CD4-positive, alpha-beta T cell treated with Interleukin-15 for 4 hours (primary cell): ENCODE data around the gene TLCD1.

Experiments used
- DNase-seq: peaks from one replicate; pipeline ENCODE4 v3.0.0-alpha.2; 2020; ENCODE audit warnings: low spot score

The TLCD1 gene

DNA sequence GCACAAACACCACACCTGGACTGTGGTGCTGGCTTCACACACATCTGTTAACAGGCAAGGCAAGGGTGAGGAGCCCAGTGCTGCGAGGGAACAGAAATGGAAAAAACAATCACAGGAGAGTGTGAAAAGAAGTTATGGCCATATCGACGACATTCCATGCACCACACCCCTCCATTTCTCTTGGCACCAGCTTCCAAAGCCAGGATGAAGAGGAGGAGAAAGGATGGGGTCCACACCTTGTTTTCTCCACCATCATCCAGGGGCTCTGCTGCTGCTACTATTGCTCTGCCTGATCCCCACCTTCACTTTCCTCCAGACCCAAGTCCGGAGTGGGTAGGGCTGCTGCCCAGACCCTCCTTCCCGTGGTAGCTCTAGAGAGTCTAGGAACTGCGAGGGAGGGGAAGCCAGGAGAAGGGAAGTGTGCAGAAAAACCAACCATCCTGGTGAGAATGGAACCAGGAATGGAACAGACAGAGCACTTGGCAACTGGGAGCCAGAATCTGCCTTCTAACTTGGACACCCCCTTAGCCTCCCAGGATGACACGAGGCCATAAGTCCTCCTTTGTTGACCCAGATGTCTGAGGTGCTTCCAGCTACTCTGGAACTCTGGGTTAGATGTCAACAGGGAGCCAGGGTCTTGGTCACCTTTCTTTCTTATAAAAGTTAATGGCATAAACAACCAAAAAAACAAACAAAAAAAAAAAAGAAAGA, 13.2 kb downstream of the TLCD1 start:
- DNase-seq = no peak

DNA sequence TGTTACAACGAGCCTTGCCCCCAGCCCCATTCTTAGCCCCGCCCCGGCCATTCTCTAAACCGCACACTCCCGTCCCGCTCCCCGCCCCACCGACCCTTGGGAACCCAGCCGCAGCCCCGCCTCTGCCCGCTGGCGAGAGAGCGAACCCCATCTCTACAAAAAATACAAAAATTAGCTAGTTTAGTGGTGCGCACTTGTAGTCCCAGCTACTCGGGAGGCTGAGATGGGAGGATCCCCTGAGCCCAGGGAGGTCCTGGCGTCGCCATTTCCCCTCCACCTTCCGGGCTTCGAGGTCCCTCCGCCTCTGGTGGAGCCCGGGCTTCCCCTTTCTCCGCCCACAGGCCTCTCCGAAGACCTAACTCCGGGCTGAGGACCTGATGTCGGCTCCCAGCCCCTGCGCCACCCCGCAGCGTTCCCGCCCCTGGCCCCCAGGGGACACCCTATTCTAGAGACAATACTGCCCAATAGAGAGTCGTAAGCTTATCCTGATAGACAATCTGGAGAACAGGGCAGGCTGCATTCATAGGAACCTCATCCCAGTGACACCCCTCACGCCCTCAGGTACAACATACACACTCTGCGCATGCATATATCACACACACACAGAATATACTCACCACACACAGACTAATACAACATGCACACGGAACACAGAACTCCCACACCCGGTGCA, 13.9 kb downstream of the TLCD1 start:
- DNase-seq = peak; percentile 67

DNA sequence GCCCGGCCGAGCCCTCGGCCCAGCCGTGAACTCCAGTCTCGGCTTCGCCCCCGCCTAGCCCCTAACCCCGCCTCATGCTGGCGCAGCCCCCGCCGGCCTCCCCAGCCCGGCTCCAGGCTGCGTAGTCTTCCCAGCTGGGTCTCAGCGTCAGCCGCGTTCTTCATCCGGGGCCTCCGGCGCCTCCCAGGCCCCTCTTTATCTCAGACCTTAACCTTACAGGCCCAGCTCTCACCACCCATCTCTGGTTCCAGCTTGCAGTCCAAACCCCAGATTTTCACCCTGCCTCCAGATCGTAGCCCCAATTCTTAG, 14.4 kb downstream of the TLCD1 start, which contains the start of gene PROCA1:
Gene PROCA1, minus strand, starts transcription at position 166 of the 309 bp plus-strand sequence. CDS start 228 bp downstream, outside the sequence.
- DNase-seq = no peak

DNA sequence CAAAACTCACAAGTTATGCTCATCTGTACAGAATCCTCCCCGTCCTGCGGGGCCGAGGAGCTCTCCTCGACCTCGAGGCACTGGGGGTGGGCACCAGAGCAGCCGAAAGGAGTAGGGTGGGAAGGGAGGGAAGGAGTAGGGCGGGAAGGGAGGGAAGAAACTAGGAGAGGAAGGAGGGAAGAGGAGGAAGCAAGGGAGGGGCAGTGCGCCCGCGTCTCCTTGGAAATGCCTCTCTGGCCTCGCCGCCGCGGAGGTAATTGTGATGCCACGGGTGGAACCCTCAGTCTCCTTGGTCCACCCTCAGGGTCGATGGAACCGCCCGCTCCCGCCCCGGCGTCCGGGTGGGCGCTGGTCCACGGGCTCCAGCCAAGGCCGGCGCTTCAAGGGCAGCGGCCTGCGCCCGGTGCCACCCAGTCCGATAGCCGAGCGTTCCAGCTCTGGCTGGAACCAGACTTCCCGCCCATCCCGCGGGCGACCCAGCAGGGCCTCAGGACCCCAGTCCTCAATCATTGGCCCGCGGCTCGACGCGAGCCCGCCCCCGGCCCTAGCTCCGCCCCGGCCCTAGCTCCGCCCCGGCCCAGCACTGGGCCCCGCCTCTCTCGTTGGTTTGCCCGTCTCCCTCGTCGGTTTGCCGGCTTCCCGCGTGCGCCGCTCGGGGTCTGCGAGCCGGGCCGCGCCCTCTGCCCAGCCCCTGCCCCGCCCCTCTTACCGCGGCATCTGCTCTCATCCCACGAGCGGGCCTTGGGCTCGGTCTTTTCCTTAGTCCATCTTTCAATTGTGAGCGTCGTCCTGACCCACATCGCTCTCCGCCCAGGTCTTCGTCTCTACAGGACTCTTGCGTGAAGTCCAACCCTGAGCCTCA, 14.9 kb downstream of the TLCD1 start:
- DNase-seq = peak; percentile 91

GRCh38 chr17:28707339-28707720, 18.7 kb downstream of the TLCD1 start:
- DNase-seq = no peak

- no peak for DNase-seq
Measured at GRCh38 chr17:28706471-28707338, 19.3 kb downstream of the TLCD1 start.

GRCh38 chr17:28705728-28706334, 20.2 kb downstream of the TLCD1 start:
- no peak for DNase-seq

DNA sequence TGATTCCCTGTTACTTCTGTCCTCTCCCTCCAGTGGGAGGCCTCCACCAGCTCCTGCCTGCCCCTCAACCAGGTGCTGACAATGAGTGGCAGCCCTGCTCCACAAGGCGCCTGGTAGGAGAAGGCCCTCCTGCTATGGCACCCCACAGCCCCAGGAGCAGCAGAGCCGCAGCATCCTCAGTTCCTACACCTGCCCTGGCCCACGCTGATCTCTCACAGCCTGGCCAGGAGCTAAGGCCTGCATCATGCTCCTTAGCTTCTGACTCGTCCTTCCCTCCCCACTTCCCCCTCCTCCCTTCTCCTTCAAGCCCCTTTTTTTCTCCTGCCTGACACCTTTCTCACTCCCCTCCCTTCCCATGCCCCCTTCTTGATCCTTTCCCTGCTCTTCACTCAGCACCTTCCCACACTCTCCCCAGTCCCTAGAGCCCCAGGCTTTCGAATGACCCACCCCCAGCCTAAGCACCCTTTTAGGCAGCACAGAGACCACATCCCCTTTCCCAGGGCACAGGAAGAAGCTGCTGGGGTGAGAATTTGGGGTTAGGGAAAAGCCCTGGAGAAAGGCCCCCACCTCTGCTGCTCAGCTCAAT, 20.9 kb downstream of the TLCD1 start:
- no peak for DNase-seq

DNA sequence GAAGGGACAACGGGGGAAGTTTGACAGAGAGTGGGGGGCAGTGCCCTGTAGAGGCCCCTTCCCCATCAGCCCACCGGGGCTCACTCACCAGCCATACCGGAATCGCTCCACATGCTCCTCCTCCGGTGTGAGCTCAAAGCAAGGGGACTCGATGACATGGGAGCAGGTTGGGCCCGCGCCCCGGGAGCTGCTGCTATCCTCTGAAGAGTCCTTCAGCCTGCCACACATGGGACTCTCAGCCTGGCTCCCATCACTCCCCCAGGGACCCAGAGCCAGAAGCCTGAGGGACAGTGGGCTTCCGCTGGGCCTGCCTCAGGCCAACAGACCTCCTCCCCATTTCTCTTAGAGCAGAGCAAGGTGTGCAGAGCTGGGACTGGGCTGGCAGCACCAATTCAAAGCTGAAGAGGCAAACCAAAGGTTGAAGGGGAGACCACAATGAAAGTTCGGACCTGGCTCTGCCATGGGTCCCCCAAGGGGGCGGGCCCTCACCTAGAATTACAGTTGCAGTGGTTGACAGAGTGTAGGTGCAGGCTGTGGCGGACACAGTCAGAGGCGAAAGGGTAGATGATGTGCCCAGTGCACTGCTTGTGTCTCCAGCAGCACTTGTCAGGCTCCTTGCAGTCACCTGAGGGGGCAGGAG, 21.7 kb downstream of the TLCD1 start:
- DNase-seq = no peak

DNA sequence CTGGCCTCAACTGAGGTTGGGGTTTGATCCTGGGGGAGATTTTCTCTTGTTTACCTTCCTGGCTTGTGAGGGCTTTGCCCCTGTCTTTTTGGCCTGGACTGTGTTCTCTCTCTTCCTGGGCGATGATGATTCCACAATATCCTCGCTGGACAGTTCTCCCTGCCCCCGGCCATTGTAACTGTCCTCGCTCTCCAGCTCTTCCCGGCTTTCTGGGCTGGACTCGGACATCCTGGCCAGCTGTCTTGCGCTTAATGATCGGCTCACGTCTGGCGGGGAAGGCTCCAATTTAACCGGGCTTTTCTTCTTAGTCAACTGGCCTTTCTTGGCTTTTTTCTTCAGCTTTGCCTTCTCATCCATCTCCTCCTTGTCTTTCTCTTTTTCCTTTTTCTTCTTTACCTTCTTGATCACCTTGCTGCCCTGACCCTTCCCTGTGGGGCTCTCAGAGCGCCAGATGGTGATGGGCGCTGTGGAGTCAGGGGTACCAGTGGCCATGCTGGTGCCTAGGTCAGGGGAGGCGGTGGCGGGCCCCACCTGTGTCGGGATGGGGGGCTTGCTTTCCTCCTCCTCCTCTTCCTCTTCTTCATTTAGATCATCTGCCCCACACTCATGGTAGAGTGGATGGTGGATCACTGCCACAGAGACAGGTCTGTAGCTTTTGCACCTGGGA, 22.3 kb downstream of the TLCD1 start:
- DNase-seq = no peak

DNA sequence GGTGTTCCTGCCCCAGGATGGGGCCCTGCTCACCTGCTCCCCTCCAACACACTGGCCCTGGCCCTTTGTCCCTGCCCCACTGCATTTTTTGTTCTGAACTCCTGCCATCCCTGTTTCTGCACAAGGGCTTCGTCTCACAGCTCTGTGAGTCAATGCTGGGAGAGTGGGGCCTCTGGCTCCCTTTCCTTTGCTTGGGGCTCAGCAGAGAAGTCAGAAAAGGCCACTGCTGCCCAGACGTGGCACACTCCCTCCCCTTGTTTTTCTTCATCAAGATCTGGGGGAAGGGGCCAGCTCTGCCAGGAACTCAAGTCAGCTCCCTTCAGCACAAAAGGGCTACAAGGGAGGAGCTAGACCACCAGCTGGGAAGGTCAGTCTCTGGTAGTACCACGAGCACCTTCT, 23.3 kb downstream of the TLCD1 start:
- no peak for DNase-seq

DNA sequence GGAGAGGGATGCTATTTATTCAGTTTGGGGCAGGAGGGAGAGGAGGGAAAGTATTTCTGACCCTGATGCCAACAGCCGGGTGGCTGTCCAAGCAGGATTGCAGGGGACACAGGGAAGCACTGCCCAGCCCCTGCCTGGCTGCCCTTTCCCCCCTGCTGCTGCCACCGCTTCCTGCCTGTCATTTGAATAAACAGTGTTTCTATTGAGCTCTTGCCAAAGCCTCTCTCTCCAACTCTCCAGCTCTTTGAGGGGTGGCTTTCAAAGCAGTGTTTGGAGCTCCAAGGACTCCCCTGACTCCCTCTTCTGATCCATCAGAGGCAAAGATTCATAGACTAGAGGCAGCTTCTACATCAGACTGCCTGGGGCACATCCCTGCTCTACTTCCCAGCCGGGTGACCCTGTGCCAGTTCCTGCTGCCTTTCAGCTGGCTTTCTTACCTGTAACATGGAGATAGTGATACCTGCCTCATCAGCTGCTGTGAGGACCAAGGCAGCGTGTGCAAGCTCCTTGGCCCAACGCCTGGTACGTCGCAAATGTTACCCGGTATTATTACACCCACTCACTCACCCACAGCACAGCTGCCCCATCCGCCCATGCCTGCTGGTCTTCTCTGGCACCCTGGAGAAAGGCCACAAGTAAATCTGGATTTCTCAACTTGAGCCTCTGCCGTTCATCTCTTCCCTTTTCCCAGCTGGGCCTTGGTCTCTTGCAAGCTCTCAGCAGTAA, 23.8 kb downstream of the TLCD1 start:
- no peak for DNase-seq

GRCh38 chr17:28700830-28701492, 25.1 kb downstream of the TLCD1 start:
- no peak for DNase-seq

DNA sequence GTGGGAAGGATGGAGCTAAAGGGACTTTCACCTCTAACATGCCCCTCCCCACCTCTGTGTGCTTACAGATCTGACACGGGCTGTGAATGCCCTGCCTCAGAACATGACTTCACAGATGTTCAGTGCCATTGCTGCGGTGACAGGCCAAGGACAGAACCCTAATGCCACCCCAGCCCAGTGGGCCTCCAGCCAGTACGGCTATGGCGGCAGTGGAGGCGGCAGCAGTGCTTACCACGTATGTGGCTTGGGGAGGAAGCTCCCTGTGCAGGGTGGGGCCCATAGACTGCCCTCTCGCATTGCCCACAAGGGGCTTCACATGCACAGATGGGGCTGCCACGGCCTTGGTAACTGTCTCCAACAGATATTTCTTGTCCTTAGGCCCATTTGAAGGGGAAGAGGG, 25.8 kb downstream of the TLCD1 start:
- DNase-seq = no peak

- no peak for DNase-seq
Measured at GRCh38 chr17:28698253-28698941, 27.6 kb downstream of the TLCD1 start.

GRCh38 chr17:28693869-28694268, 32.2 kb downstream of the TLCD1 start:
- DNase-seq = no peak

DNA sequence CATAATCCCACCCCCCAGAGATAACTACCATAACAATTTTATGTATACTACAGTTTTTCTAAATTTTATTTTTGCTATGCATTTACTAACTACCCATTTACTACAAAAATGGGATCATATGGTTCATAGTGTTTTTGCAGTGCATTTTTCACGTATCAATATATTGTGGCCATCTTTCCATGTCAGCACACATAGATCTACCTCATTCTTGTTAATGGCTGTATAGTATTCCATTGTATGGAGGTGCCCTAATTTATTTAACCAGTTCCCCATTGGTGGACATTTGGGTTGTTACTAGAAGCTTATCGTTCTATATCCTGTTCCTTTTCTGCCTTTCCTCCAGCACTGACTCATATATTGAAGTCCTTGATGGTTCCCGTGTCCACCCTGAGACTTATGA, 37.0 kb downstream of the TLCD1 start:
- DNase-seq = no peak

- DNase-seq = no peak
Measured at GRCh38 chr17:28688481-28688880, 37.6 kb downstream of the TLCD1 start.
